ENCODE results near the gene TPH2.

The TPH2 gene

GRCh38 chr12:71938728-71939385 is at the start of gene TPH2:
TPH2 (plus strand) TSS chr12:71938845; CDS start chr12:71938987, 142 bp downstream.
- H3K4me3 ChIP-seq (ENCODE audit: low read depth, low read length): no peak within 1 kb of the TSS
- ChIA-PET CTCF (interaction anchor here (1.5 to 4.6 kb wide), 3 partner anchors 11 to 159 kb away, joined by 3 to 34 read pairs (median 8); no protein-coding TSS in a partner anchor), POLR2A (no interaction called here)
- DNase-seq (ENCODE audit: low read depth, low spot score): no peak
- peak; percentile 63 for TF ChIP-seq CTCF (IDR thresholded peaks at IDR 0.05; ENCODE audit: insufficient read depth, low read length, missing control alignments)

- H3K4me3 ChIP-seq (ENCODE audit: low read depth, low read length): no peak overlapping the region
- POLR2A ChIA-PET: no interaction called here
- CTCF ChIA-PET: interaction anchor here (1.4 kb wide), 1 partner anchor 10 kb away, joined by 5 read pairs; no protein-coding TSS in a partner anchor
- TF ChIP-seq CTCF (IDR thresholded peaks at IDR 0.05; ENCODE audit: insufficient read depth, low read length, missing control alignments): no peak
- no peak for DNase-seq (ENCODE audit: low read depth, low spot score)
These were observed 48.2 kb upstream of the TPH2 start for GRCh38 chr12:71890475-71890874.

DNA sequence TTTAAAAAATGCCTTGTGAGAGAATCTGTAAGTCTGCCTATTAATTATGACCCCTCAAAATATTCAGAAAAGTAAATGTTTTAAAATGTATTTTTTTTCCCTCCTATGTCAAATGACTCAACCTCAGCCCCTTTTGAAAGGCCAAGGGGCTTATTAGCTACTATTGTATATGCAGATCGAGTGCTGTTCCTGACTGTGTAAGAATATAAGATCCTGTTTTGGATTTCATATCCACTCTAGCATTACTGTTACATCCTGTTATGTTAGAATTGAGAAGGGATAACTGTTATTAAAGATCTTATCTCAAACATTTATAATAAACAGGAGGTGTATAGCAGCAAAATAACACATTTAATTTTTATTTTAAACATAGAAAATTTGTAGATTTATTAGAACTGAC is 46.6 kb upstream of the TPH2 start:
- ChIA-PET CTCF (interaction anchor here (1.3 kb wide), 1 partner anchor 112 kb away, joined by 3 read pairs; no protein-coding TSS in a partner anchor), POLR2A (no interaction called here)
- TF ChIP-seq CTCF (IDR thresholded peaks at IDR 0.05; ENCODE audit: insufficient read depth, low read length, missing control alignments): no peak
- no peak overlapping the region for H3K4me3 ChIP-seq (ENCODE audit: low read depth, low read length)
- DNase-seq (ENCODE audit: low read depth, low spot score): no peak

GRCh38 chr12:71896205-71896882 is 42.3 kb upstream of the TPH2 start:
- DNase-seq (ENCODE audit: low read depth, low spot score): no peak
- no peak overlapping the region for H3K4me3 ChIP-seq (ENCODE audit: low read depth, low read length)
- no peak for TF ChIP-seq CTCF (IDR thresholded peaks at IDR 0.05; ENCODE audit: insufficient read depth, low read length, missing control alignments)
- CTCF ChIA-PET: interaction anchor here (2.1 kb wide), 1 partner anchor 116 kb away, joined by 11 read pairs; no protein-coding TSS in a partner anchor
- POLR2A ChIA-PET: no interaction called here

DNA sequence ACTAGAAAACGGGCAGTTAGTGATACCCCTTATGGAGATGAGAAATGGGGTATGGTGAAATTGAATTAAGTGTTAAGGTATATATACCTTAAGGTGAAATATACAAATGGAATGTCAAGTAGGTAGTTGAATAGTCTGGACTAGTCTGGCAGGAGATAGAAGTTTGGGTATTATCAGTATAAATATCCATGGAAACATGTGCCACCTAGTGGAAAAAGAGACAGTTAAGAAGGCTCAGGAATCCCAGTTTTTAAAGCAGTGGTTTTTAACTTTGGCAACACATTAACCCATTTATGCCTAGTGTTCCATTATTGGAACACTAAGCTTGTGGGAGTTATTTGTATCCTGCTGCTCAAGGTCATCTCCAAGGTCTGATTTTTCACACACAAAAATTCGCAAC is 38.6 kb upstream of the TPH2 start:
- DNase-seq (ENCODE audit: low read depth, low spot score): no peak
- ChIA-PET CTCF (interaction anchor here (0.6 to 4.7 kb wide), 5 partner anchors 10 to 124 kb away, joined by 3 to 41 read pairs (median 5); no protein-coding TSS in a partner anchor), POLR2A (no interaction called here)
- peak; percentile 22 for TF ChIP-seq CTCF (IDR thresholded peaks at IDR 0.05; ENCODE audit: insufficient read depth, low read length, missing control alignments)
- H3K4me3 ChIP-seq (ENCODE audit: low read depth, low read length): no peak overlapping the region

GRCh38 chr12:71904629-71905028 is 34.0 kb upstream of the TPH2 start:
- POLR2A ChIA-PET: no interaction called here
- no peak for TF ChIP-seq CTCF (IDR thresholded peaks at IDR 0.05; ENCODE audit: insufficient read depth, low read length, missing control alignments)
- CTCF ChIA-PET: no interaction called here
- no peak overlapping the region for H3K4me3 ChIP-seq (ENCODE audit: low read depth, low read length)
- DNase-seq (ENCODE audit: low read depth, low spot score): no peak

Measured in AG04449 (cell line).